GM06990 (cell line): Measurements from ENCODE around the gene PTPRU.

Source experiments
- DNase-seq: peaks from one replicate; pipeline ENCODE4 v3.0.0-alpha.2; 2011; ENCODE audit not compliant: insufficient read length; ENCODE audit errors: extremely low read depth
- H3K27me3 ChIP-seq: replicated peaks from 2 replicates; pipeline ENCODE4 v1.6.0; 2011; ENCODE audit warnings: low read length; ENCODE audit not compliant: control insufficient read depth, insufficient read depth
- H3K36me3 ChIP-seq: 2 replicates; pipeline ENCODE4 v1.5.1; 2011; ENCODE audit warnings: low read length; ENCODE audit not compliant: control insufficient read depth, insufficient read depth
- H3K4me3 ChIP-seq: replicated peaks from 2 replicates; pipeline ENCODE4 v1.5.1; 2011; ENCODE audit warnings: low read depth, mild to moderate bottlenecking, control low read depth, low read length
- TF ChIP-seq, protein P1 (sequence below): IDR thresholded peaks from 2 replicates; pipeline ENCODE4 v1.5.1; 2011; ENCODE audit warnings: low read length, control low read depth, mild to moderate bottlenecking, inconsistent platforms; ENCODE audit not compliant: insufficient read depth, poor library complexity, severe bottlenecking

Gene PTPRU

GRCh38 chr1:29237129-29237821, 953 bp downstream of the PTPRU start:
- no peaks in the 10 kb centered on the region for H3K36me3 ChIP-seq
- H3K27me3 ChIP-seq: peaks cover 5% of the 10 kb centered on the region; the same call in 1 of the 2 replicates
- TF ChIP-seq, protein P1, sequence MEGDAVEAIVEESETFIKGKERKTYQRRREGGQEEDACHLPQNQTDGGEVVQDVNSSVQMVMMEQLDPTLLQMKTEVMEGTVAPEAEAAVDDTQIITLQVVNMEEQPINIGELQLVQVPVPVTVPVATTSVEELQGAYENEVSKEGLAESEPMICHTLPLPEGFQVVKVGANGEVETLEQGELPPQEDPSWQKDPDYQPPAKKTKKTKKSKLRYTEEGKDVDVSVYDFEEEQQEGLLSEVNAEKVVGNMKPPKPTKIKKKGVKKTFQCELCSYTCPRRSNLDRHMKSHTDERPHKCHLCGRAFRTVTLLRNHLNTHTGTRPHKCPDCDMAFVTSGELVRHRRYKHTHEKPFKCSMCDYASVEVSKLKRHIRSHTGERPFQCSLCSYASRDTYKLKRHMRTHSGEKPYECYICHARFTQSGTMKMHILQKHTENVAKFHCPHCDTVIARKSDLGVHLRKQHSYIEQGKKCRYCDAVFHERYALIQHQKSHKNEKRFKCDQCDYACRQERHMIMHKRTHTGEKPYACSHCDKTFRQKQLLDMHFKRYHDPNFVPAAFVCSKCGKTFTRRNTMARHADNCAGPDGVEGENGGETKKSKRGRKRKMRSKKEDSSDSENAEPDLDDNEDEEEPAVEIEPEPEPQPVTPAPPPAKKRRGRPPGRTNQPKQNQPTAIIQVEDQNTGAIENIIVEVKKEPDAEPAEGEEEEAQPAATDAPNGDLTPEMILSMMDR: no peak
- peak overlapping the region; percentile 20 for H3K4me3 ChIP-seq
- DNase-seq: peak; percentile 23

DNA sequence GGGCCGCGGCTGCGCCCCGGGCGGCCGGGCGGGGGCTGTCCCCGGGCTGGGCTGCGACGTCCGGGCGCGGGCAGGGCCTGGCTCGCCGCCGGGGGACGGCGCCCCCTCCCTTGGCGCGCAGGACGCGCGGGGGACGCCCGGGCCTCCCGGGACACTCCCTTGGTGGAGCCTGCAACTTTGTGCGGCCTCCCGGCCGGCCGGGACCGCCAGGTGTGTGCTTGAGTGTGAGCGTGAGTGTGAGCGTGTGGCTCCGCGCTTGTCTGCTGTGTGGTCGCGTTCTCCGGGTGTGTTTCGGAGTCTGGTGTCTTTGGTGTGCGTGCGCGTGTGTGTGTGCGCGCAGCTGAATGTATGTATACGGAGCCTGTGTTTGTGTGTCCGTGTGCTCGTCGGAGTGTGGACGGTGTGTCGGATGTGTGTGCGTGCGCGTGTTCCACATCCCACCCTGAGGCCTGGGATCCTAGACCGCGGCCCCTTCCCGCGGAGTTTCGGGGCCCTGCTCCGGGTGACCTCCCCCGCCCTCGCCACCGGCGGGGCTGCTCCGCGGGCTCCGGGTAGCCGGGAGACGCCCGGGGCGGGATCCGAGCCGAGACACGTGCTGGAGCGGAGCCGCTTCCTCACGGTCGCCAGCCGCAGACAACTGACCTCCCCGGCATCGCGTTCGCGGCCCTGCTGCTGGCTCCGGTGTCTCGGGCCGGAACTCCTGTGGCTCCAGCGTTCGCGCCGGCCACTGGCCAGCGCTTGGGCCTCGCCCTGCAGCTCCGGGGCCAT, 1.7 kb downstream of the PTPRU start:
- peak; percentile 28 for DNase-seq
- TF ChIP-seq, protein P1: no peak
- no peaks in the 10 kb centered on the region for H3K36me3 ChIP-seq
- H3K4me3 ChIP-seq: no peak overlapping the region
- peaks cover 5% of the 10 kb centered on the region; the same call in 1 of the 2 replicates for H3K27me3 ChIP-seq

DNA sequence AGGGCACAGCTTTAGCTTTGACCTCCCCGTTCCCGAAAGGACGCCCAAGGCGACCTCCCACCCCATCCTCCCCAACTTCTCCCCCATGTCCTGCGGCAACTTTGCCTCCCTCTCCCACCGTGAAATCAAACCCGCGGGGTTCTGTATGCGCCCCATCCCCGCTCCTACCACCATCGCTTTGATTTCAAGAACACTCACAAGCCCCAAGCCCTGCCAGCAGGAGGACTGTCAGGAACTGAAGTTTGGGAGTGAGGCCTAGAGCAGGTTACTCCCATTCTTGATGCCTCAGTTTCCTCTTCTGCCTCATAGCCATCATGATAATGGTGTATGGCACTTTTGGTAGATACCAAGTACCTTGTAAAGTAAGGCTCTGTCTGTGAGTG, 2.3 kb downstream of the PTPRU start:
- Histone ChIP-seq H3K27me3 (peaks cover 5% of the 10 kb centered on the region; the same call in 1 of the 2 replicates), H3K36me3 (no peaks in the 10 kb centered on the region), H3K4me3 (no peak overlapping the region)
- TF ChIP-seq, protein P1: no peak
- DNase-seq: no peak

DNA sequence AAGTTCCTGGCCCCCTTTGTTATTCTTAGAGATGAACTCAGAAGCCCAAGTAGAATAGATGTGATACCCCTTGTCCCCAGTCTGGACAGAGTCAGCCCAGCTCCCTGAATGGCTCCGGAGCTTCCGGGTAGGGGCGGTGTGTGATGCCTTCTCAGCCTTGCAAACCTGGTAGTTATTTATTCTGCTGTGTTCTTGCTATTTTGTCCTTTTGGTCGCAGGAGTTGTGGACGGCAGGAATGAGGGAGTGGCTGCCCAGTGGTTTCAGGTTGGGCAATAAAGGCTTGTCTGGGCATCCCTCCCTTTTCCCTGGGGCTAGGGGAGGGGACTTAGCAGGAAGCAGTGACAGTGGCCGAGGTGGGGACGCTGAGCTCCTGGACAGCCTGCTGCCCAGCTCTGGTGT, 2.8 kb downstream of the PTPRU start:
- H3K36me3 ChIP-seq: no peaks in the 10 kb centered on the region
- peaks cover 5% of the 10 kb centered on the region; the same call in 1 of the 2 replicates for H3K27me3 ChIP-seq
- no peak for DNase-seq
- TF ChIP-seq, protein P1: no peak
- H3K4me3 ChIP-seq: no peak overlapping the region

DNA sequence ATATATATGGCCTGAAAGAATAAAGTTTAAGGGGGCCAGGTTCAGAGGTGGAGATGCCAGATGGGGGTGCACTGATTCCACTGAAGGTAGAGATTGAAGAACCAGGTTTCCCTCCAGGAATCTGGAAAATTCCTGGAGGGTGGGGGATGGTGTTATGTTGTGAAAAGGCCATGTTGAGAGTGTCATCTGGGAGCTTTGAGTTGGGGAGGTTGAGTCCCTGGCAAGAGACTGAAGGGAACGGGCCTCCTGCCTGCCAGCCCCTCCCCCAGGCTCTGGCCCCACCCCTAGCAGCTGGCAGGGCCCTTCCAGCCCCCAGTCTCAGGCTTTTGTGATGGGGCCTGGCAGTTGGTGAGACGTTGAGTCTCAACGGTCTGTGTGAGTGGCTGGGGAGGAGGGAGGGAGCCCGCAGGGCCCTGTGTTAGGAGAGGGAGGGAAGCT, 4.1 kb downstream of the PTPRU start:
- Histone ChIP-seq H3K4me3 (no peak overlapping the region), H3K36me3 (no peaks in the 10 kb centered on the region), H3K27me3 (peaks cover 7% of the 10 kb centered on the region; the same call in 1 of the 2 replicates)
- TF ChIP-seq, protein P1: peak; percentile 8
- DNase-seq: no peak
